Measurements from ENCODE around the gene SMCO3. TPM values are rescaled to one million over a fixed set of nuclear protein-coding genes. Genes with fewer than 3 reads are reported as not detected.

Gene SMCO3
- polyA plus RNA-seq, 1 donor from 2014 or later = 2.7 TPM

DNA sequence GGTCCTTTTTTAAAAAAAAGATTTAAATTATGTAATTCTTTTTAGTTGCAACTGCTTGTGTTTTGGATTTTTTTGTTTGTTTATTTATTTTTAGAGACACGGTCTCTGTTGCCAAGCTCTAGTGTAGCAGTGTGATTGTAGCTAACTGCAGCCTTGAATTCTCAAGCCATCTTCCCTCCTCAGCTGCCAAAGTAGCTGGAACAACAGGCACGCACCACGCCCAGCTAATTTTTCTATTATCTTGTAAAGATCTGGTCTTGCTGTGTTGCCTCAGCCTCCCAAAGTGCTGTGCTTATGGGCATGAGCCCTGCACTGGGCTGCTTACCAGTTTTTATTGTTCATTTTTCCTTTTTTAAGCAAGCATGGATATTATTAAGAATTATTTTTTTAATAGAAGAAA, 40.0 kb upstream of the SMCO3 start:
- H4K20me1 ChIP-seq (ENCODE audit: insufficient read depth) = no peaks in the 10 kb centered on the region
- no peak overlapping the region for H2AFZ ChIP-seq (ENCODE audit: low read depth, low read length)
- no peak overlapping the region for H3K4me3 ChIP-seq (ENCODE audit: low read length)
- no peaks in the 10 kb centered on the region for H3K27me3 ChIP-seq (ENCODE audit: insufficient read depth, low read depth, low read length)
- no peaks in the 10 kb centered on the region for H3F3A ChIP-seq (ENCODE audit: insufficient read depth, low read length, poor library complexity, severe bottlenecking)
- no peaks in the 10 kb centered on the region for H3K36me3 ChIP-seq (ENCODE audit: insufficient read depth, low read length)
- no peaks in the 10 kb centered on the region for H3K79me2 ChIP-seq (replicated peaks; ENCODE audit: insufficient read depth, low read length)
- no peaks in the 10 kb centered on the region for H3K9me3 ChIP-seq (ENCODE audit: low read length)
- no peak for TF ChIP-seq SMC3 (conservative IDR thresholded peaks at IDR 0.05; ENCODE audit: poor library complexity)
- no peak for TF ChIP-seq EZH2 (IDR thresholded peaks at IDR 0.05; ENCODE audit: borderline replicate concordance, insufficient read depth, low read length, poor library complexity, severe bottlenecking)
- TF ChIP-seq REST (IDR thresholded peaks at IDR 0.05; ENCODE audit: borderline replicate concordance) = no peak
- no peak for TF ChIP-seq POLR2AphosphoS5 (IDR thresholded peaks at IDR 0.05)
- TF ChIP-seq MXI1 (conservative IDR thresholded peaks at IDR 0.05; ENCODE audit: poor library complexity, severe bottlenecking) = no peak
- no peak for TF ChIP-seq TAF1 (IDR thresholded peaks at IDR 0.05; ENCODE audit: low read depth)
- TF ChIP-seq RAD21 (conservative IDR thresholded peaks at IDR 0.05) = no peak
- TF ChIP-seq, protein P1, sequence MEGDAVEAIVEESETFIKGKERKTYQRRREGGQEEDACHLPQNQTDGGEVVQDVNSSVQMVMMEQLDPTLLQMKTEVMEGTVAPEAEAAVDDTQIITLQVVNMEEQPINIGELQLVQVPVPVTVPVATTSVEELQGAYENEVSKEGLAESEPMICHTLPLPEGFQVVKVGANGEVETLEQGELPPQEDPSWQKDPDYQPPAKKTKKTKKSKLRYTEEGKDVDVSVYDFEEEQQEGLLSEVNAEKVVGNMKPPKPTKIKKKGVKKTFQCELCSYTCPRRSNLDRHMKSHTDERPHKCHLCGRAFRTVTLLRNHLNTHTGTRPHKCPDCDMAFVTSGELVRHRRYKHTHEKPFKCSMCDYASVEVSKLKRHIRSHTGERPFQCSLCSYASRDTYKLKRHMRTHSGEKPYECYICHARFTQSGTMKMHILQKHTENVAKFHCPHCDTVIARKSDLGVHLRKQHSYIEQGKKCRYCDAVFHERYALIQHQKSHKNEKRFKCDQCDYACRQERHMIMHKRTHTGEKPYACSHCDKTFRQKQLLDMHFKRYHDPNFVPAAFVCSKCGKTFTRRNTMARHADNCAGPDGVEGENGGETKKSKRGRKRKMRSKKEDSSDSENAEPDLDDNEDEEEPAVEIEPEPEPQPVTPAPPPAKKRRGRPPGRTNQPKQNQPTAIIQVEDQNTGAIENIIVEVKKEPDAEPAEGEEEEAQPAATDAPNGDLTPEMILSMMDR (IDR thresholded peaks at IDR 0.05; ENCODE audit: poor library complexity, severe bottlenecking) = no peak
- TF ChIP-seq EP300 (conservative IDR thresholded peaks at IDR 0.05; ENCODE audit: poor library complexity, severe bottlenecking) = no peak
- no peak overlapping the region for H3K9ac ChIP-seq (ENCODE audit: low read length)
- H3K27ac ChIP-seq (ENCODE audit: low read length) = no peak overlapping the region
- no peak overlapping the region for H3K4me2 ChIP-seq (ENCODE audit: low read length)
- H3K9me2 ChIP-seq (ENCODE audit: insufficient read depth, low read length) = no peaks in the 10 kb centered on the region

DNA sequence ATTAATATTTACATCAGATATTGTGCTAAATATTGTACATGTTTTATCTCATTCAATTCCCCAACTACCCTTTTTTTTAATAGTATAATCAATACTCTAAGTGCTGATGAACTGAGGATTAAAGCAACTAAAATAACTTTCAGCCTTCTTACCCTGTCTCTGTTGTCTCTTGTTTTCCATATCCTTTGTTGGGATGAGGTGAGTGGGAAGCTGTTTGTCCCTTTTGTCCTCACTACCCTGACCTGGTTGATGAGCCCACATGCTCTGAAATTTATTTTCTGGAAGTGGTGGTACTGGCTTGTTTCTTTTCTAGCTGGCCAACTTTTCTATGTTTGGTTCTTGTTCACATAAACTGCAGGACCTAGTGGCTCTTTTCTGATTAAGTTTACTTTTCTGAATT, 38.9 kb upstream of the SMCO3 start:
- no peaks in the 10 kb centered on the region for H3K9me2 ChIP-seq (ENCODE audit: insufficient read depth, low read length)
- H4K20me1 ChIP-seq (ENCODE audit: insufficient read depth) = no peaks in the 10 kb centered on the region
- no peaks in the 10 kb centered on the region for H3F3A ChIP-seq (ENCODE audit: insufficient read depth, low read length, poor library complexity, severe bottlenecking)
- H3K36me3 ChIP-seq (ENCODE audit: insufficient read depth, low read length) = no peaks in the 10 kb centered on the region
- H3K27ac ChIP-seq (ENCODE audit: low read length) = no peak overlapping the region
- TF ChIP-seq MXI1 (conservative IDR thresholded peaks at IDR 0.05; ENCODE audit: poor library complexity, severe bottlenecking) (no peak), EZH2 (IDR thresholded peaks at IDR 0.05; ENCODE audit: borderline replicate concordance, insufficient read depth, low read length, poor library complexity, severe bottlenecking) (no peak), TAF1 (IDR thresholded peaks at IDR 0.05; ENCODE audit: low read depth) (no peak), SMC3 (conservative IDR thresholded peaks at IDR 0.05; ENCODE audit: poor library complexity) (no peak), RAD21 (conservative IDR thresholded peaks at IDR 0.05) (no peak), POLR2AphosphoS5 (IDR thresholded peaks at IDR 0.05) (no peak), REST (IDR thresholded peaks at IDR 0.05; ENCODE audit: borderline replicate concordance) (no peak), EP300 (conservative IDR thresholded peaks at IDR 0.05; ENCODE audit: poor library complexity, severe bottlenecking) (no peak)
- TF ChIP-seq, protein P1 (IDR thresholded peaks at IDR 0.05; ENCODE audit: poor library complexity, severe bottlenecking) = no peak
- no peaks in the 10 kb centered on the region for H3K9me3 ChIP-seq (ENCODE audit: low read length)
- no peak overlapping the region for H2AFZ ChIP-seq (ENCODE audit: low read depth, low read length)
- H3K27me3 ChIP-seq (ENCODE audit: insufficient read depth, low read depth, low read length) = no peaks in the 10 kb centered on the region
- no peaks in the 10 kb centered on the region for H3K79me2 ChIP-seq (replicated peaks; ENCODE audit: insufficient read depth, low read length)
- H3K9ac ChIP-seq (ENCODE audit: low read length) = no peak overlapping the region
- no peak overlapping the region for H3K4me2 ChIP-seq (ENCODE audit: low read length)
- no peak overlapping the region for H3K4me3 ChIP-seq (ENCODE audit: low read length)
